ENCODE measurements around the gene METTL23.

METTL23 gene

DNA sequence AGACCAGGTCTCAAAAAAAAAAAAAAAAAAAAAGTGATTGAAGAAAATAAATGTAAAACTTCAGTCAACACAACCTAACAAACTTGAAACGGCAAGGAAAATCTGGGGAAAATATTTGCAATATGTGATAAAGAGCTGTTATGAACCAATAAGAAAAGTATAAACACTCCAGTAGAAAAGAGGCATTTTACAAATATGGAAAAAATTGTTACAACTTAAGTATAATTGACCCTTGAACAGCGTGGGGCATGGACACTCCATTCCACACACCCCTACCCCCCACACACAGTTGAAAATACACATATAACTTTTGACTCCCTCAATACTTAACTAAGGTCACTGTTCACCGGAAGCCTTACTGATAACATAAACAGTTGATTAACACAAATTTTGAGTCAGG, 31.9 kb downstream of the METTL23 start:
- TF ChIP-seq, protein P1, sequence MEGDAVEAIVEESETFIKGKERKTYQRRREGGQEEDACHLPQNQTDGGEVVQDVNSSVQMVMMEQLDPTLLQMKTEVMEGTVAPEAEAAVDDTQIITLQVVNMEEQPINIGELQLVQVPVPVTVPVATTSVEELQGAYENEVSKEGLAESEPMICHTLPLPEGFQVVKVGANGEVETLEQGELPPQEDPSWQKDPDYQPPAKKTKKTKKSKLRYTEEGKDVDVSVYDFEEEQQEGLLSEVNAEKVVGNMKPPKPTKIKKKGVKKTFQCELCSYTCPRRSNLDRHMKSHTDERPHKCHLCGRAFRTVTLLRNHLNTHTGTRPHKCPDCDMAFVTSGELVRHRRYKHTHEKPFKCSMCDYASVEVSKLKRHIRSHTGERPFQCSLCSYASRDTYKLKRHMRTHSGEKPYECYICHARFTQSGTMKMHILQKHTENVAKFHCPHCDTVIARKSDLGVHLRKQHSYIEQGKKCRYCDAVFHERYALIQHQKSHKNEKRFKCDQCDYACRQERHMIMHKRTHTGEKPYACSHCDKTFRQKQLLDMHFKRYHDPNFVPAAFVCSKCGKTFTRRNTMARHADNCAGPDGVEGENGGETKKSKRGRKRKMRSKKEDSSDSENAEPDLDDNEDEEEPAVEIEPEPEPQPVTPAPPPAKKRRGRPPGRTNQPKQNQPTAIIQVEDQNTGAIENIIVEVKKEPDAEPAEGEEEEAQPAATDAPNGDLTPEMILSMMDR (IDR thresholded peaks at IDR 0.05; ENCODE audit: unreplicated experiment in 3 of 3), result no peak
- Mint-ChIP-seq H3K27ac (no peak overlapping the region), H3K4me3 (no peak overlapping the region), H3K9me3 (peaks cover 2% of the 10 kb centered on the region), H3K4me1 (no peaks in the 10 kb centered on the region), H3K36me3 (ENCODE audit: low read depth) (peaks cover 54% of the 10 kb centered on the region), H3K27me3 (ENCODE audit: low read depth) (no peaks in the 10 kb centered on the region)

DNA sequence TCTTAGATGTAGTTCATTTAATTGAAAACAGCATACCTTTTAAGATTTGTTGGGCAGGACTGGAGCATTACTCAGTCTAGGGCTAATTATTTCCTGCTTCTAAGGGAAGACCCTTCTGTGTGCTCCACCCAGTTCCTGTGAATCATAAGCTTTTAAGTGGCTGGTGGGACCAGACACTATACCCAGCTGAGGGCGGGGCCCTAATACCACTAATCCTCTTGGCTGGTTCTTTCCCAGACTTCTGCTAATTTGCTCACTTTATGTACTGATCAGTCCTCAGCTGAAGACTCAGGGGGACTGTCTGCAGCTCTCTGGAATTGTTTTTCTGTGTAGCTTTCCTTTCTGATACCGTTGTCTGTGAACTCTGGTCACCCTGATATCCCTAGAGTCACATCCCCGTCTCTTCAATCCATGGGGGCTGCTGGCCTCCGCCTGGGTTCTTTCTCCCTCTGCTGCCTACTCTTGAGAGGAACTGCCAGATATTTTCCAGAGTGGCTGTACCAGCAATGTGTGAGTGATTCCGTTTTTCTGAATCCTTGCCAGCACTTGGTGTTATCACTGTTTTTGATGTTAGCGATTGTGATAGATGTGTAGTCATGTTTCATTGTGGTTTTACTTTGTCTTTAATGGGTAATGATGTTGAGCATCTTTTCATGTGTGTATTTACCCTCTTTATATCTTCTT, 46.3 kb downstream of the METTL23 start:
- TF ChIP-seq, protein P1 (IDR thresholded peaks at IDR 0.05; ENCODE audit: unreplicated experiment in 3 of 3), result no peak
- H3K4me1 Mint-ChIP-seq, result no peaks in the 10 kb centered on the region
- no peak overlapping the region for H3K4me3 Mint-ChIP-seq
- H3K27ac Mint-ChIP-seq, result no peak overlapping the region
- H3K36me3 Mint-ChIP-seq (ENCODE audit: low read depth), result peaks cover 61% of the 10 kb centered on the region
- no peaks in the 10 kb centered on the region for H3K27me3 Mint-ChIP-seq (ENCODE audit: low read depth)
- H3K9me3 Mint-ChIP-seq, result no peaks in the 10 kb centered on the region

DNA sequence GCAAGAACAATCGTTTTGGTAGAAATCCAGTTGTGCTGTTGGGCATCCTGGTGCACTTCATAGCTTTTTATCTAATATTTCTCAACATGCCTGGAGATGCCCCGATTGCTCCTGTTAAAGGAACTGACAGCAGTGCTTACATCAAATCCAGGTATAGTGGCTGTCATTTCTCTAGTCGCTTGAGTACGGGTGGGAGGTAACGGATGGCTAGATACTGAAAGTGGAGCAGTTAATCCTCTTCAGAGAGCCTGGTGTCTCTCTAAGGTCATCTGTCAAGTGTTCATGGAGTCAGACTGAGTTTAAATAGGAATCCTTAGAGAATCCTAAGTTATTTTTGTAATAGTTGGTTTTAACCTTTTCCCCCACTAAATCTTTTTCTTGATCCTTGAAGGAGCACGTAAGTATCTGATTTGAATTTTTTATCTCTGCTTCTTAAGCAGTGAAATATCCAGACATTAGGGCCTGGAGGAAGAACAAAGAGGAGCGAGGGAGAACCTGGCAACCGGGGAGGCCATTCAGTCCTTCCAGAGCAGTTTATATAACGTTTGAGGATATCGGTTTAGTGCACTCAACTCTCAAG, 48.5 kb downstream of the METTL23 start:
- H3K27me3 Mint-ChIP-seq (ENCODE audit: low read depth), result no peaks in the 10 kb centered on the region
- TF ChIP-seq, protein P1 (IDR thresholded peaks at IDR 0.05; ENCODE audit: unreplicated experiment in 3 of 3), result no peak
- no peak overlapping the region for H3K27ac Mint-ChIP-seq
- no peak overlapping the region for H3K4me3 Mint-ChIP-seq
- no peaks in the 10 kb centered on the region for H3K9me3 Mint-ChIP-seq
- H3K4me1 Mint-ChIP-seq, result no peaks in the 10 kb centered on the region
- H3K36me3 Mint-ChIP-seq (ENCODE audit: low read depth), result peaks cover 63% of the 10 kb centered on the region

DNA sequence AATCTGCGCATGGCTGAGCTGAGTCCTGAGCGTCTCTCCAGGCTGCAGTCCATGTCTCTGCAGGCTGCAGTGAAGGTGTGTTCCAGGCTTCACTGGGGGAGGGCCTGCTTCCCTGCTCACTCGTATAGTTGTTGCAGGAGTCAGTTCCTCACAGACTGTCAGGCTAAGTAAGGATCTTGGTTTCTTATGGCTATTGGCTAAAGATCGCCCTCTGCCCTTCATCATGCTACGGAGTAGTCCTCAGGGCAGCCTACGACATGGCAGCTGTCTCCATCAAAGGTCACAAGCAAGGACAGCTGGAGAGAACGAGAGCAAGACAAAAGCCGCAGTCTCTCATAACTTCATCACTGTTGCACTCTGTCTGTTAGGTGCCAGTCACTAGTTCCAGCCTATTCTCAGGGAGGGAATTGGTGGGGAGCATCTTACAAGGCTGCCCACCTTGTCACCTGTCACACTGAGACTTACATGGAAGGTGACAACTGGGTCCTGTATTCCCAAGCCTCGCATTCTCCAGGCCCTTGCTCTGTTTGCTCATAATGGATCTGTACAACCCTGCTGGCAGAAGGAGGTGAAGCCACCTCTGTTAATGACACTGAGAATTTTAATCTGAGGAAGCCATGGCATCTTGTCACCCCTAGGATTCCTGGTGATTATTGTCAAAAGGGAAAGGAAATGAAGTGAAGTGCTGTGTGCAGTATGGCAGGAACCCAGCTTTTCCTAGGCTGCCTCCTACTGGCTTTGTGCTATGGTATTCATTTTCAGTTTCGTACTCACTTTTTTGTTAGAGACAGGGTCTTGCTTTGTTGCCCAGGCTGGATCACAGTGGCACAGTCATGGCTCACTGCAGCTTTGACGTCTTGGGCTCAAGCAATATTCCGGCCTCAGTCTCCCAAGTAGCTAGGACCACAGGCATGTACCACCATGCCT, 54.7 kb downstream of the METTL23 start:
- Mint-ChIP-seq H3K4me1 (no peaks in the 10 kb centered on the region), H3K4me3 (no peak overlapping the region), H3K9me3 (no peaks in the 10 kb centered on the region), H3K27me3 (ENCODE audit: low read depth) (no peaks in the 10 kb centered on the region), H3K27ac (no peak overlapping the region), H3K36me3 (ENCODE audit: low read depth) (peaks cover 34% of the 10 kb centered on the region)
- TF ChIP-seq, protein P1 (IDR thresholded peaks at IDR 0.05; ENCODE audit: unreplicated experiment in 3 of 3), result no peak

DNA sequence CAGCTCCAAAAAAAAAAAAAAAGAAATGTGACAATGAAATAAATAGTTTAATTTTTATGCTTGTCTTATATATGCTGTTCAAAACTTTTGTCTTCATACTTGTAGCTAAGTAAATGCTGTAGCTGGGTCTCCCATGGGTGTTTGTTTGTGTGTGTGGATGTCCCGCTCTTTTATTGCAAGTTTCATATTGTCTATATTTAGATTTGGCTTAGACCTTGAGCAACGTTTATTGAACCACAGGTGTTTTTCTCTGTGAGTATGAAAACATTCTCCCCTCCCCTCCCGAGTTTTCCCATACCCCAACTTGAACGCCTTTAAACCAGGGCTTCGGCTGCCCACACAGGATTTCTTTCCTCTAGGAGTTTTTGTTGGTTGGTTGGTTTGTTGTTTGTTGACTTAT, 56.5 kb downstream of the METTL23 start:
- H3K4me3 Mint-ChIP-seq, result no peak overlapping the region
- TF ChIP-seq, protein P1 (IDR thresholded peaks at IDR 0.05; ENCODE audit: unreplicated experiment in 3 of 3), result no peak
- H3K36me3 Mint-ChIP-seq (ENCODE audit: low read depth), result peaks cover 25% of the 10 kb centered on the region
- H3K27ac Mint-ChIP-seq, result no peak overlapping the region
- no peaks in the 10 kb centered on the region for H3K27me3 Mint-ChIP-seq (ENCODE audit: low read depth)
- H3K9me3 Mint-ChIP-seq, result no peaks in the 10 kb centered on the region
- no peaks in the 10 kb centered on the region for H3K4me1 Mint-ChIP-seq
